ENCODE data around the gene UNG. TPM values are rescaled to one million over a fixed set of nuclear protein-coding genes. Genes with fewer than 3 reads are reported as not detected.

Gene UNG
- total RNA-seq, 2 experiments from 2014 or later: 69.9 TPM

DNA sequence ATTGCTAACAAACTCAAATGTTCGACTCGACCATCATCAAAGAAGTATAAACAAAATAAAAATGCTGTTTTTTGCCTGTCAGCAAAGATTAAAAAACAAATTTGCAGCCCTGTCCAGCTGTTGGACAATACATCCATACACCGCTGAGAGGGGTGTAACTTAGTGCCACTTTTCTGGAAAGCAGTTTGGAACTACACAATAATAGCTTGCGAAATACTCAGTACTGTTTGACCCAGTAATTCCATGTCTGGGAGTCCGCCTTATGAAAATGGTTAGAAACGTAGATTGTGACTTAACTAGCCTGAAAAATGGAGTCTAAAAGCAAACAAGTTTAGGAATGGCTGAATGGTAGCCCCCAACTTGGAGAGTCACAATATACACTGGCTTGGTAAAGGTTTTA, 38.6 kb upstream of the UNG start:
- Mint-ChIP-seq H3K4me1 (peaks cover 4% of the 10 kb centered on the region), H3K4me3 (no peak overlapping the region), H3K27me3 (no peaks in the 10 kb centered on the region), H3K36me3 (ENCODE audit: low read depth) (peaks cover 13% of the 10 kb centered on the region), H3K9me3 (ENCODE audit: low read depth) (no peaks in the 10 kb centered on the region), H3K27ac (no peak overlapping the region)
- ATAC-seq (no peak), DNase-seq (no peak)
- intact Hi-C loops (cut with DNase I, micrococcal nuclease): no loop called here
- CTCF ChIA-PET: no interaction called here
- POLR2A ChIA-PET: interaction anchor here (0.7 kb wide), 1 partner anchor 841 kb away, joined by 4 read pairs; the partner anchor contains the start of gene TCHP

DNA sequence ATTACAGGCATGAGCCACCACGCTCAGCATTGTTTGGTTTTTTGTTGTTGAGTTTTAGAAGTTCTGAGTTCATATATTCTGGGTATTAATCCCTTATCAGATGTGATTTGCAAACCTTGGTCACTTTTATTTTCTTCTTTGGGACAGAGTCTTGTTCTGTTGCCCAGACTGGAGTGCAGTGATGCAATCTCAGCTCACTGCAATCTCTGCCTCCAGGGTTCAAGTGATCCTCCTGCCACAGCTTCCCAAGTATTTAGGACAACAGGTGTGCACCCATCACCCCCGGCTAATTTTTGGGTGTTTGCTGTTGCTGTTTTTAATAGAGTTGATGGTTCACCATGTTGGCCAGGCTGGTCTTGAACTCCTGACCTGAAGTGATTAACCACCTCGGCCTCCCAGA, 33.3 kb upstream of the UNG start:
- no peaks in the 10 kb centered on the region for H3K27me3 Mint-ChIP-seq
- H3K4me1 Mint-ChIP-seq: peaks cover 4% of the 10 kb centered on the region
- no peak overlapping the region for H3K4me3 Mint-ChIP-seq
- ChIA-PET CTCF (interaction anchor here (0.5 to 0.6 kb wide), 2 partner anchors 25 to 31 kb away, joined by 3 read pairs; no protein-coding TSS in a partner anchor), POLR2A (no interaction called here)
- no peak for ATAC-seq
- H3K36me3 Mint-ChIP-seq (ENCODE audit: low read depth): peaks cover 16% of the 10 kb centered on the region
- H3K9me3 Mint-ChIP-seq (ENCODE audit: low read depth): no peaks in the 10 kb centered on the region
- no peak overlapping the region for H3K27ac Mint-ChIP-seq
- no peak for DNase-seq
- intact Hi-C loops (cut with DNase I, micrococcal nuclease): no loop called here

DNA sequence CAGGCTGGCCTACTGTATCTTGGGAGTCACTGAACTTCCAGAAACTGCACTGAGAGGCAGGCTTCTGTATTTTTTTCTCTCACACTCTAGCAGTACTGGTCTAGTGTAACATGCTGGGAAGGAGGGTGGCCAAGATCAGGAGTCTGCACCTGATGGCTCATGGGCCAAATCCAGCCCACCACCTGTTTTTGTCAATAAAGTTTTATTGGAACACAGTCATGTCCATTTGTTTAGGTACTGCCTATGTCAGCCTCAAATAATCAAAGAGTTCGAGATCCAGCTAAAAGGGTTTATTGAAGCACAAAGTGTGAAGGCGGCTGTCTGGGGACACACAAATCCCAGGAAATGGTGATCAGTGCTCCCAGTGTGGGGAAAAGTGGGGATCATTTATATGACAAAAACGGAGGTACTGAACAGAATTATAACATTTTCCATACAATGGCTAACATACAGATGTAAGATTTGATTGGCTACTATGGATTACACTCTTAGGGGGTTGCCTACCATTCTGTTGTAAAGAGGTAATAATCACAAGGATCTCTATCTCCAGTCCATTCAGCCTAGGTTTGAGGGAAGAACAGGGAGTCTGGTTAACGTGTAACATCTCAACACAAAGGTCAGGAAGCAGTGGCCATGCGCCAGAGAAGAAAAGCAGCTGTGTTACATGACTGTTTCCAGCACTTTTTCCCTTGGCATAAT, 32.1 kb upstream of the UNG start:
- ChIA-PET CTCF (no interaction called here), POLR2A (no interaction called here)
- Mint-ChIP-seq H3K27me3 (no peaks in the 10 kb centered on the region), H3K4me1 (peaks cover 4% of the 10 kb centered on the region), H3K9me3 (ENCODE audit: low read depth) (no peaks in the 10 kb centered on the region), H3K27ac (no peak overlapping the region), H3K36me3 (ENCODE audit: low read depth) (peaks cover 24% of the 10 kb centered on the region), H3K4me3 (no peak overlapping the region)
- intact Hi-C loops (cut with DNase I, micrococcal nuclease): no loop called here
- no peak for ATAC-seq
- DNase-seq: no peak

DNA sequence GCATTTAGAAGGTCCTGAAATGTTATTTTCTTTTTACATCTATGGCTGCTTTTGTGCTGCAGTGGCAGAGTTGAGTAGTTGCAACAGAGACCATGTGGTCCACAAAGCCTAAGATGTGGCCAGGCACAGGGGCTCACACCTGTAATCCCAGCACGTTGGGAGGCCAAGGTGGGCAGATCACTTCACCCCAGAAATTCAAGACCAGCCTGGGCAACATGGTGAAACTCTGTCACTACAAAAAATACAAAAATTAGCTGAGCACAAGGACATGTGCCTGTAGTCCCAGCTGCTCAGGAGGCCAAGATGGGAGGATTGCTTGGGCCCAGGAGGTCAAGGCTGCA, 31.6 kb upstream of the UNG start:
- H3K9me3 Mint-ChIP-seq (ENCODE audit: low read depth): no peaks in the 10 kb centered on the region
- CTCF ChIA-PET: no interaction called here
- peaks cover 4% of the 10 kb centered on the region for H3K4me1 Mint-ChIP-seq
- ATAC-seq (no peak), DNase-seq (no peak)
- no peaks in the 10 kb centered on the region for H3K27me3 Mint-ChIP-seq
- intact Hi-C loops (cut with DNase I, micrococcal nuclease): no loop called here
- no peak overlapping the region for H3K27ac Mint-ChIP-seq
- peaks cover 24% of the 10 kb centered on the region for H3K36me3 Mint-ChIP-seq (ENCODE audit: low read depth)
- POLR2A ChIA-PET: no interaction called here
- no peak overlapping the region for H3K4me3 Mint-ChIP-seq

DNA sequence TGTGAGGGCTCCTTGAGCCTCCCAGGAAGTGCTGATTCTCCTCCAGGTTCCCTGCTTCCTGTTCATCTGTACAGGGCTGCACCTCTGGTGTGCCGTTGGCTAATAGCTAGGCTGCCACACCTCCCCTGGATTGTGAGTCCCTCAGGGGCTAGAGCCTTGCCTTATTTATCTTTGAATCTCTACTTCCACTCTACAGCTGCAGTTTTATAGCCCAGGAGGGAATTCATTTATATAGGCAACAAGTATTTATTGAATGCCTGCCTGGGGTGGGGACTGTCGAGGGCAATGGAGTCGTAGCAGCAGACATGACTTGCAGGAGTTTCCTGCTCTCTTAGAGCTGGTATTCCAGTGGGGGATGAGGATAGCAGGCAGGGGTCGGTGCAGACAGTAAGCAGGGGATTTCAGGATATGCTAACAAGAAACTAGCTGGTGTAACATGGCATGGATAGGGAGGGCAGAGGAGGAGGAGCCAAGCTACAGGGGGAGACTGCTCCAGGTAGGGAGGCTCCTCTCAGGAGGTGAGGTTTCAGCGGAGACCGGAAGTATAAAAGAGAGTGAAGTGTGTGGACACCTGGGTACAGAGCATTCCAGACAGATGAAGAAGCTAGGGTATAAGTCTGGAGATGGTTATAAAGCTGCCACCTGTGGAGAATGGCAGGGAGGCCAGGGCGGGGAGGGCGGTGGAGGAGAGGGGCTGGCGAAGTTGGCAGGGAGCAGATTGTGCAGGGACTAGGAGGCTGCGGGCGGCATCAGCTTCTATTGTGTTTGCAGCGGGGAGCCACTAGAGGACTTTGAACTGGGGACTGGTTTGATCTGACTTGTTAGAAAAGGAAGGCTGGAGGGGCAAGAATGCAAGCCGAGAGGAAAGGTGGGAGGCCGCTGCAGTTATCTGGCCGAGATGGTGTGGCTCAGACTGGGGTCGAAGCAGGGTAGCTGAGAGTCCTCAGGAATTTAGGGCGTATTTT, 27.8 kb upstream of the UNG start:
- Mint-ChIP-seq H3K4me3 (no peak overlapping the region), H3K27me3 (no peaks in the 10 kb centered on the region), H3K9me3 (ENCODE audit: low read depth) (no peaks in the 10 kb centered on the region), H3K36me3 (ENCODE audit: low read depth) (peaks cover 32% of the 10 kb centered on the region), H3K27ac (no peak overlapping the region), H3K4me1 (no peaks in the 10 kb centered on the region)
- DNase-seq: no peak
- no peak for ATAC-seq
- intact Hi-C loops (cut with DNase I, micrococcal nuclease): no loop called here
- ChIA-PET POLR2A (no interaction called here), CTCF (interaction anchor here (1.3 to 3.0 kb wide), 3 partner anchors 15 to 23 kb away, joined by 3 to 12 read pairs (median 7); partner anchors contain the start of gene ALKBH2)

DNA sequence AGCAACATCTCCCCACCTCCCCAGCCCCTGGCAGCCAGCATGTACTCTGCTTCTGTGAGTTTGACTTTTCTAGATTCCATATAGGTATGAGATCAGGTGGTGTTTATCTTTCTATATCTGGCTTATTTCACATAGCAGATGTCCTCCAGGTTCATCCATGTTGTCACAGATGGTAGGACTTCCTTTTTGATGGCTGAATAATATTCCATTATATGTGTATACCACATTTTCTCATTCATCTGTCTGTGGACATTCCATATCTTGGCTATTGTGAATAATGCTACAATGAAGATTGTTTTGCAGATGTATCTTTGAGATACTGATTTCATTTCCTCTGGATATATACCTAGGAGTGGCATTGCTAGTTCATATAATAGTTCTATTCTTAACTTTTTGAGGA, 22.5 kb upstream of the UNG start:
- ChIA-PET CTCF (no interaction called here), POLR2A (no interaction called here)
- H3K4me3 Mint-ChIP-seq: no peak overlapping the region
- no peaks in the 10 kb centered on the region for H3K4me1 Mint-ChIP-seq
- peaks cover 55% of the 10 kb centered on the region for H3K36me3 Mint-ChIP-seq (ENCODE audit: low read depth)
- peaks cover 12% of the 10 kb centered on the region for H3K9me3 Mint-ChIP-seq (ENCODE audit: low read depth)
- intact Hi-C loops (cut with DNase I, micrococcal nuclease): no loop called here
- ATAC-seq (no peak), DNase-seq (no peak)
- no peaks in the 10 kb centered on the region for H3K27me3 Mint-ChIP-seq
- no peak overlapping the region for H3K27ac Mint-ChIP-seq

DNA sequence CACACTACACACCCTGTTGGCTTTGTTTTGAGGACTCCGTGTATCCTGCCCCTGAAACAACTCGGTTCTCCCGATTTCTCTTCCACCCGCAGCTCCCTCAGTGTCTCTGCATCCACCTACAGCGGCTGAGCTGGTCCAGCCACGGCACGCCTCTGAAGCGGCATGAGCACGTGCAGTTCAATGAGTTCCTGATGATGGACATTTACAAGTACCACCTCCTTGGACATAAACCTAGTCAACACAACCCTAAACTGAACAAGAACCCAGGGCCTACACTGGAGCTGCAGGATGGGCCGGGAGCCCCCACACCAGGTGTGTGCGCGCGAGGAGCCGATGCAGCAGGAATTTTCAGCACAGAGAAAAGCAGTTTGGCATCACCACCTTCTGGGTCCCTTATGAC, 14.6 kb upstream of the UNG start:
- no peak for DNase-seq
- Mint-ChIP-seq H3K27me3 (no peaks in the 10 kb centered on the region), H3K27ac (no peak overlapping the region), H3K4me1 (no peaks in the 10 kb centered on the region), H3K9me3 (ENCODE audit: low read depth) (peaks cover 5% of the 10 kb centered on the region), H3K4me3 (no peak overlapping the region), H3K36me3 (ENCODE audit: low read depth) (peaks cover 37% of the 10 kb centered on the region)
- intact Hi-C loops (cut with DNase I, micrococcal nuclease): no loop called here
- POLR2A ChIA-PET: no interaction called here
- CTCF ChIA-PET: interaction anchor here (0.6 kb wide), 1 partner anchor 155 kb away, joined by 4 read pairs; no protein-coding TSS in a partner anchor
- ATAC-seq: no peak

DNA sequence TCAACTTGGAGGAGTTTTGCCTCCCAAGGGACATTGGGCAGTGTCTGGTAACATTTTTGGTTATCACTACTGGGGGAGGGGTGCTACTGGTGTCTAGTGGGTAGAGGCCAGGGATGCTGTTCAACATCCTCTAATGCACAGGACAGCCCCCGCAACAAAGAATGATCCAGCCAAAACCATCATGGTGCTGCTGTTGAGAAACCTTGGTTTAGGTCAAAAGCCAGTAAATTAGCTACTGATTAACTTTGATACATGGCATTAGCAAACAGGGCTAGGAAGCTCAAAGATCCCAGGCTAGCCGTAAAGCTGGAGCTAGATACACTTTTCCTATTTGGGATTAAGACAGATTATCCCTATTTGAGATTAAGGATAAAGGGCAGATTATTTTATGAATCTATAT, 13.0 kb upstream of the UNG start:
- intact Hi-C loops (cut with DNase I, micrococcal nuclease): no loop called here
- H3K4me1 Mint-ChIP-seq: no peaks in the 10 kb centered on the region
- ChIA-PET POLR2A (no interaction called here), CTCF (interaction anchor here (0.6 to 2.3 kb wide), 2 partner anchors 9 to 12 kb away, joined by 3 to 6 read pairs; partner anchors contain the start of gene ALKBH2)
- ATAC-seq: no peak
- no peak overlapping the region for H3K4me3 Mint-ChIP-seq
- no peaks in the 10 kb centered on the region for H3K9me3 Mint-ChIP-seq (ENCODE audit: low read depth)
- peaks cover 31% of the 10 kb centered on the region for H3K36me3 Mint-ChIP-seq (ENCODE audit: low read depth)
- no peaks in the 10 kb centered on the region for H3K27me3 Mint-ChIP-seq
- no peak overlapping the region for H3K27ac Mint-ChIP-seq
- no peak for DNase-seq

DNA sequence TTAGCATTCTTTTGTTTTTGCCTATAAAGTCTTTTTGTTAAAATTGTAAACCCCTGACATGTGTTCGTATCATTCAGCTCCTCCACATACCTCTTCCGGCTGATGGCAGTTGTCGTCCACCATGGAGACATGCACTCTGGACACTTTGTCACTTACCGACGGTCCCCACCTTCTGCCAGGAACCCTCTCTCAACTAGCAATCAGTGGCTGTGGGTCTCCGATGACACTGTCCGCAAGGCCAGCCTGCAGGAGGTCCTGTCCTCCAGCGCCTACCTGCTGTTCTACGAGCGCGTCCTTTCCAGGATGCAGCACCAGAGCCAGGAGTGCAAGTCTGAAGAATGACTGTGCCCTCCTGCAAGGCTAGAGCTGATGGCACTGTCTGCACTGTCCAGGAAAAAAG, 11.8 kb upstream of the UNG start:
- Mint-ChIP-seq H3K4me1 (peaks cover 4% of the 10 kb centered on the region), H3K27me3 (no peaks in the 10 kb centered on the region), H3K36me3 (ENCODE audit: low read depth) (peaks cover 22% of the 10 kb centered on the region), H3K9me3 (ENCODE audit: low read depth) (no peaks in the 10 kb centered on the region), H3K27ac (no peak overlapping the region), H3K4me3 (no peak overlapping the region)
- POLR2A ChIA-PET: no interaction called here
- ATAC-seq: no peak
- CTCF ChIA-PET: interaction anchor here (0.5 to 2.3 kb wide), 2 partner anchors 8 to 10 kb away, joined by 3 to 6 read pairs; partner anchors contain the start of gene ALKBH2
- intact Hi-C loops (cut with DNase I, micrococcal nuclease): no loop called here
- no peak for DNase-seq

DNA sequence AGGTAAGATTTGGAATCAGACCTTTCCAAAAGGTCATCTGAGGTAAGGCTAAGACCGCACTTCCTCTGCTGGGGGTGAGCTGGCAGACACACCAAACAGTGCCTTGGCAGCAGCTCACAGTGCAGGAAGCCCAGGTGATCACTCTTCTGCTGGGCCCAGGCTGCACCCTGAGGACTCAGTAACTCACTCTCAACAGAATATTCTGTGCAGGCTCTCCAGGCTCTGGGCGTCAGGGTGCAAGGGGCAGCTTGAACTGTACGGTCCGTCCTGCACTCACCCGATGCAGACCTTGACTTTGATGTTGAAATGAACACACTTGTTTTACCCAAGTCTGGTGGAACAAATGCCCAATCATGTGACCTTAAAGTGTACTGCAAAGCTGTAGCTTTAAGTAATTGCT, 10.1 kb upstream of the UNG start:
- H3K27me3 Mint-ChIP-seq: no peaks in the 10 kb centered on the region
- H3K4me1 Mint-ChIP-seq: peaks cover 18% of the 10 kb centered on the region
- ChIA-PET POLR2A (no interaction called here), CTCF (interaction anchor here (0.8 to 2.3 kb wide), 6 partner anchors 10 to 45 kb away, joined by 3 to 7 read pairs (median 4); no protein-coding TSS in a partner anchor)
- intact Hi-C loops (cut with DNase I, micrococcal nuclease): no loop called here
- no peaks in the 10 kb centered on the region for H3K9me3 Mint-ChIP-seq (ENCODE audit: low read depth)
- H3K36me3 Mint-ChIP-seq (ENCODE audit: low read depth): peaks cover 19% of the 10 kb centered on the region
- ATAC-seq (no peak), DNase-seq (no peak)
- no peak overlapping the region for H3K27ac Mint-ChIP-seq
- H3K4me3 Mint-ChIP-seq: no peak overlapping the region

DNA sequence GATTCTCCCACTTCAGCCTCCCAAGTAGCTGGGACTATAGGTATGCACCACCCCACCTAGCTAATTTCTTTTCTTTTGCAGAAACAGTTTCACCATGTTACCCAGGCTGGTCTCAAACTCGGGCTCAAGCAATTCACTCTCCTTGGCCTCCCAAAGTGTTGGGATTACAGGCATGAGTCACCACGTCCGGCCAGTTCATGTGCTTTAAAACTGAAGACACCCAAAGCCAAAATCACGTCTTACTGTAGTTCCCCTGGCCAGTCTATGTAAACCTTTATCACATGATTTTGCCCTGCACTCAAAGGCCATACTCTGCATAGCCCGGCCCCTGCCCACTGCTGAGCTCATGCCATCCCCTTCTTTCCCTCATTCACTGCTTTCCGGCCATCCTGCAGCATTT, 8.6 kb upstream of the UNG start:
- Mint-ChIP-seq H3K4me1 (peaks cover 26% of the 10 kb centered on the region), H3K27me3 (no peaks in the 10 kb centered on the region), H3K27ac (no peak overlapping the region), H3K36me3 (ENCODE audit: low read depth) (peaks cover 20% of the 10 kb centered on the region), H3K4me3 (no peak overlapping the region), H3K9me3 (ENCODE audit: low read depth) (no peaks in the 10 kb centered on the region)
- intact Hi-C loops (cut with DNase I, micrococcal nuclease): no loop called here
- ChIA-PET CTCF (interaction anchor here (0.7 kb wide), 1 partner anchor 25 kb away, joined by 3 read pairs; no protein-coding TSS in a partner anchor), POLR2A (no interaction called here)
- no peak for DNase-seq
- no peak for ATAC-seq
